Rectal smooth muscle tissue (tissue), 1 donor: ENCODE data around the gene LRRC74B.
"Not testable (repeated sequence)": the region's sequence is repeated elsewhere in the genome, so short reads cannot be mapped to it uniquely, and the experiment has no call there.

Source experiments
- H3K27ac ChIP-seq: one replicate; pipeline ENCODE4 v1.7.0; 2013; ENCODE audit warnings: low read depth, low read length, inconsistent platforms
- H3K27me3 ChIP-seq: one replicate; pipeline ENCODE4 v1.7.0; 2013; ENCODE audit warnings: low read length; ENCODE audit not compliant: control insufficient read depth, insufficient read depth
- H3K36me3 ChIP-seq: one replicate; pipeline ENCODE4 v1.7.0; 2013; ENCODE audit warnings: low read length; ENCODE audit not compliant: control insufficient read depth, insufficient read depth
- H3K4me1 ChIP-seq: one replicate; pipeline ENCODE4 v1.7.0; 2013; ENCODE audit warnings: low read length; ENCODE audit not compliant: control insufficient read depth, insufficient read depth
- H3K4me3 ChIP-seq: one replicate; pipeline ENCODE4 v1.7.0; 2013; ENCODE audit warnings: low read length
- H3K9ac ChIP-seq: one replicate; pipeline ENCODE4 v1.7.0; 2013; ENCODE audit warnings: low read length

Gene LRRC74B

GRCh38 chr22:21047035-21047661, 1.4 kb downstream of the LRRC74B start:
- Histone ChIP-seq H3K4me1 (peaks cover 5% of the 10 kb centered on the region), H3K4me3 (no peak overlapping the region)

GRCh38 chr22:21047730-21048129, 2.0 kb downstream of the LRRC74B start:
- Histone ChIP-seq H3K27me3 (no peaks in the 10 kb centered on the region), H3K27ac (no peak overlapping the region), H3K36me3 (no peaks in the 10 kb centered on the region), H3K4me1 (peaks cover 5% of the 10 kb centered on the region), H3K4me3 (no peak overlapping the region), H3K9ac (no peak overlapping the region)

More at GRCh38 chr22:21047035-21047661, 1.4 kb downstream of the LRRC74B start:
- Histone ChIP-seq H3K36me3 (no peaks in the 10 kb centered on the region), H3K27ac (no peak overlapping the region), H3K27me3 (no peaks in the 10 kb centered on the region), H3K9ac (no peak overlapping the region)

DNA sequence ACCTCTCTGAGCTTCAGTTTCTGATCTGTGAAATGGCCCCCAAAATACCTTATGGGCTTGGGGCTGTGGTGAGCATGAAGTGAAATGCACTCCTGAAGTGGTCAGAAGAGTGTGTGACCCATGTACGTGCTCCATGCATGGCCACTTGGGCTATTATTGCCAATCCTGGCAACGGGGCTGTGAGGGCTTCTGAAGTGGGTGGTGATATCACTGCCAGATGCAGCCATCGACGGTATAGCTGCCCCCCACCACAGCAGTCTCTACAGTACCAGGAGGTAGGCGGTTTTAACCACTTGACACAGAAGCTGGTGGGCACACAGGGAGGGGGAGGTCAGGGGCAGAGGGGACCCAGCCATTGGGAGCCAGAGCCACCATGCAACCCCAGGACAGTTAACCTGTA, 2.7 kb downstream of the LRRC74B start:
- not testable (repeated sequence) for H3K4me3 ChIP-seq, H3K4me1 ChIP-seq, H3K27me3 ChIP-seq, H3K9ac ChIP-seq, H3K27ac ChIP-seq, H3K36me3 ChIP-seq

DNA sequence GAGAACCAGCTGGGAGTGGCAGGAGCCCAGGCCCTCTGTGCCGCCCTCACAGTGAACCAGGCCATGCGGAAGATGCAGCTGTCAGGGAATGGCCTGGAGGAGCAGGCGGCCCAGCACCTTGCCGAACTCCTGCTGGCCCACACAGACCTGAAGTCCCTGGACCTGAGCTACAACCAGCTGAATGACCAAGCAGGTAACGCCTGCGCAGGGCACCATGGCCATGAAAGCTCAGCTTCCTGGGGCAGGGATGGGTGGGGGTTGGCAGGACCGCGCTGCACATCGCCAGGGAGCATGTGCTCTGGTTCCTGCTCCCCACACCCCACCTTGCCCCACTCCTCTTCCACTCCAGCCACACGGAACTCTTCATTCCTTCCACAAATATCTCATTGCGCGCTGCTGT, 3.2 kb downstream of the LRRC74B start:
- H3K9ac ChIP-seq, H3K4me3 ChIP-seq, H3K4me1 ChIP-seq, H3K27ac ChIP-seq, H3K36me3 ChIP-seq, H3K27me3 ChIP-seq: not testable (repeated sequence)

DNA sequence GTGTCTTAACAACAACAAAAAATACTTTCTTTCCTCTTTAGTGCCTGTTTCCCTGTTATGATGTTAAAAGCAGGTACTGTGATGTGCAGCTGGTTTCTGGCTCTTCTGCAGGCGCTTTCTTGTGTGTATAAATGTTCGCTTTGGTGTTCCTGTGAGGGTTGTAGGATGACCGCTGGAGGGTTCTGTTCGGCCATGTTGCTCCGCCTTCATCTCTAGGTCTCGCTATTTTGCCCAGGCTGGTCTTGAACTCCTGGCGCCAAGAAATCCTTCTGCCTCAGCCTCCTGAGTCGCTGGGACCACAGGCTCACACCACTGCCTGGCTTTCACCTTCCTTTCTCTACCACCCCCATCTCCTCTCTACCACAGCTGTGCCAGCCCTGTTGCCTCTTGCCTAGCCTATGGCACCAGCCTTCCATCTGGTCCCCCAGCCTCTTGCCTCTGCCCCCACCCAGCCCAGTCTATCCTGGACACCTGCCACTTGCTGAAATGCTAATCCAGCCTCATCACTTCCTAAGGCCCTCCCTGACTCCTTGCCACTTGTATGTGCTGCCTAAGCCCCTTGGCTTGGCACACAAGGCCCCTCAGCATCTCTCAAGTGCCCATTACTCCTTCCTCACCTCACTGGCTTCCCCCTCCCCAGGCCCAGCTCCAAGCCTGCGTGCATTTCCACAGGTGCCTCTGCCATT, 5.5 kb downstream of the LRRC74B start:
- Histone ChIP-seq H3K36me3 (no peaks in the 10 kb centered on the region), H3K9ac (no peak overlapping the region), H3K4me3 (no peak overlapping the region), H3K27ac (no peak overlapping the region), H3K4me1 (no peaks in the 10 kb centered on the region), H3K27me3 (no peaks in the 10 kb centered on the region)

GRCh38 chr22:21051831-21052400, 6.2 kb downstream of the LRRC74B start:
- H3K9ac ChIP-seq, result no peak overlapping the region
- H3K27me3 ChIP-seq, result no peaks in the 10 kb centered on the region
- no peaks in the 10 kb centered on the region for H3K36me3 ChIP-seq
- no peak overlapping the region for H3K4me3 ChIP-seq
- no peak overlapping the region for H3K27ac ChIP-seq
- H3K4me1 ChIP-seq, result no peaks in the 10 kb centered on the region

GRCh38 chr22:21052715-21053459, 7.1 kb downstream of the LRRC74B start:
- H3K36me3 ChIP-seq, result no peaks in the 10 kb centered on the region
- no peaks in the 10 kb centered on the region for H3K4me1 ChIP-seq
- no peak overlapping the region for H3K9ac ChIP-seq
- H3K27ac ChIP-seq, result no peak overlapping the region
- no peaks in the 10 kb centered on the region for H3K27me3 ChIP-seq
- no peak overlapping the region for H3K4me3 ChIP-seq

GRCh38 chr22:21054046-21054713, 8.4 kb downstream of the LRRC74B start:
- H3K4me3 ChIP-seq, result no peak overlapping the region
- no peaks in the 10 kb centered on the region for H3K36me3 ChIP-seq
- no peaks in the 10 kb centered on the region for H3K27me3 ChIP-seq
- no peak overlapping the region for H3K9ac ChIP-seq
- H3K27ac ChIP-seq, result no peak overlapping the region
- H3K4me1 ChIP-seq, result no peaks in the 10 kb centered on the region

DNA sequence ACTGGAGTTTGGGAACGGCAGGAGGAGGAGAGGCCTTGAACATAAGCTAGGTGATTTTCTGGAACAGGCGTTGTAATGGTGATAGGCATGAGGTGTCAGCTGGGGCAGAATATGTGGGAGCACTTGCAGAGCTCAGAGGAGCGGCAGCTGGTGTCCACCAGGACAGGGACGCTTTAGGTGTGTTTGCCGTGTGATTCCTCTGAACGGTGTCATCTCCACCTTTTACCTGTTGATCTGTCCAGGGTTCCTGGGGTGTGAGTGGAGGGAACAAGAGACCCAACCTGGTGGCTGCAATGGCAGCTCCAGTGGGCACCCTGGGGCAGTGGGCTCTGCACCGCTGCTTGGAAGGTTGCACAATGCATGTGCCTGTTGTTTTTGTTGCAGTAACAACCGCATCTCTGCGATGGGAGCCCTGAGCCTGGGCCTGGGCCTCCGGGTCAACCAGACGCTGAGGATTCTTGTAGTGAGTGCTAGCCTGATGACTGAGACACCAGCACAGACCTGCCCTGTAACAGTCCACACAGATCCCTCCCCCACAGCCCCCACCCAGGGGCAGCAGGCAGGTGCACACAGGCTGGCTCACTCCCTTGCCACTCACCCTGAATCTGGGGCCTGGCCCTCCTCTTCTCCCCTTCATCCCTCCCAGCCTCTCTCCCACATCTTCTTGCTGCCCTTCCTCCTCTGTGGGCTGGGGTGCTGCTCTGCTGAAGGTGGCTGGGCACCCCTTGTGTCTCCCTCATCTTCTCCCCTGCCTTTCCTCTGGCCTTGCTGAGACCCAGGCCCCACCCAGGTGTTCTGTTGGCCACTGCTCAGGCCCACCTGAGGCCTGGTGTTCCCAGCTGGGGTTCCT, 9.2 kb downstream of the LRRC74B start:
- Histone ChIP-seq H3K4me1 (no peaks in the 10 kb centered on the region), H3K9ac (no peak overlapping the region), H3K36me3 (no peaks in the 10 kb centered on the region), H3K27me3 (no peaks in the 10 kb centered on the region), H3K27ac (no peak overlapping the region), H3K4me3 (no peak overlapping the region)

DNA sequence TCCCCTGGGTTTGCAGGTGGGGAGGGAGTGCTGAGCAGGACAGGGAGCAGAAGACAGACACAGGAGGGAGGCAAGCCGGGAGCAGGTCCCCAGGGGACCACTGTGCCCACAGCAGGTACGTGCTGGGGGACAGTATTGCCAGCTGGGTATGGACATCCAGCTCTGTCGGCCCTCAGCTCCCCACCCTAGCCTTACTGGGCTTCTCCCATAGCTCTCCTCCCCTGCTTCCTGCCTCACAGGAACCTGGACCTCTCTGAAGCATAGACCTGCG, 9.8 kb downstream of the LRRC74B start:
- Histone ChIP-seq H3K9ac (no peak overlapping the region), H3K36me3 (no peaks in the 10 kb centered on the region), H3K27me3 (no peaks in the 10 kb centered on the region), H3K4me3 (no peak overlapping the region), H3K4me1 (no peaks in the 10 kb centered on the region), H3K27ac (no peak overlapping the region)

- Histone ChIP-seq H3K27me3 (no peaks in the 10 kb centered on the region), H3K9ac (no peak overlapping the region), H3K36me3 (no peaks in the 10 kb centered on the region), H3K4me1 (no peaks in the 10 kb centered on the region), H3K4me3 (no peak overlapping the region), H3K27ac (no peak overlapping the region)
These were observed 10.2 kb downstream of the LRRC74B start for GRCh38 chr22:21055880-21056319.

- not testable (repeated sequence) for H3K27ac ChIP-seq, H3K9ac ChIP-seq, H3K36me3 ChIP-seq, H3K4me1 ChIP-seq, H3K27me3 ChIP-seq, H3K4me3 ChIP-seq
These were observed 14.6 kb downstream of the LRRC74B start for GRCh38 chr22:21060363-21060762.
